22Rv1 (cell line): ENCODE measurements around the gene BMAL1.

ENCODE experiments used
- CTCF ChIP-seq: fragments of 450-650 bp; IDR thresholded peaks from 2 replicates; pipeline ENCODE4 v1.5.1; 2017; ENCODE audit warnings: mild to moderate bottlenecking
- ZFX ChIP-seq: fragments of 450-650 bp; IDR thresholded peaks from 2 replicates; pipeline ENCODE4 v1.6.1; 2017; ENCODE audit warnings: antibody characterized with exemption, borderline replicate concordance

DNA sequence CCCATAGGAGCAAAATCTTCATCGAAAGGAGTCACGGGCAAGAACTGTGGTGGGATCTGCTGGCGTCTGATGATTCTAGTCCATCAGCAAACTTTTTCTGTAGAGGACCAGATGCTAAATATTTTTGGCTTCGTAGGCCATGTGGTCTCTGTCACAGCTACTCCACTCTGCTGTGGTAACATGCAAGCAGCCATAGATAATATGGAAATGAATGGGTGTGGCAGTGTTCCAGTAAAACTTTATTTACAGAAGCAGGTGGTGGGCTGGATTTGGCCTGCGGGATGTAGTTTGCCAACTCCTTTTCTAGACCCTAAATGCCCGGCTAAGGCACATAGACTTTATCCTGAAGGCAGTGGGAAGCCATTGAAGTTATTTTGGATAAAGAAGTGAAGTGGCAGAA lies 32.9 kb downstream of the BMAL1 start:
- TF ChIP-seq CTCF (no peak), ZFX (no peak)
